ENCODE data around the gene LRP1-AS. TPM values are rescaled to one million over a fixed set of nuclear protein-coding genes. Genes with fewer than 3 reads are reported as not detected.

Gene LRP1-AS
- total RNA-seq, 1 experiment from 2014 or later, result not detected

- ChIA-PET POLR2A (interaction anchor here (0.5 to 3.9 kb wide), 17 partner anchors 15 to 583 kb away, joined by 3 to 65 read pairs (median 4); partner anchors contain the start of genes LRP1, NAB2, NACA and NEMP1), CTCF (interaction anchor here (0.8 to 5.7 kb wide), 46 partner anchors 10 to 478 kb away, joined by 3 to 270 read pairs (median 9); partner anchors contain the start of genes INHBE, LRP1, LRP1-AS and MYO1A)
- peaks cover 36% of the 10 kb centered on the region for H3K4me1 Mint-ChIP-seq
- no peaks in the 10 kb centered on the region for H3K27me3 Mint-ChIP-seq (ENCODE audit: low read depth)
- peaks cover 2% of the 10 kb centered on the region; the same call in 1 of the 2 replicates for H3K36me3 Mint-ChIP-seq
- peak overlapping the region; percentile 32 for H3K4me3 Mint-ChIP-seq
- ATAC-seq (no peak), DNase-seq (ENCODE audit: low spot score) (no peak)
- H3K27ac Mint-ChIP-seq, result no peak overlapping the region; the same call in 1 of the 2 replicates
- H3K9me3 Mint-ChIP-seq, result no peaks in the 10 kb centered on the region
- TF ChIP-seq, protein P1, sequence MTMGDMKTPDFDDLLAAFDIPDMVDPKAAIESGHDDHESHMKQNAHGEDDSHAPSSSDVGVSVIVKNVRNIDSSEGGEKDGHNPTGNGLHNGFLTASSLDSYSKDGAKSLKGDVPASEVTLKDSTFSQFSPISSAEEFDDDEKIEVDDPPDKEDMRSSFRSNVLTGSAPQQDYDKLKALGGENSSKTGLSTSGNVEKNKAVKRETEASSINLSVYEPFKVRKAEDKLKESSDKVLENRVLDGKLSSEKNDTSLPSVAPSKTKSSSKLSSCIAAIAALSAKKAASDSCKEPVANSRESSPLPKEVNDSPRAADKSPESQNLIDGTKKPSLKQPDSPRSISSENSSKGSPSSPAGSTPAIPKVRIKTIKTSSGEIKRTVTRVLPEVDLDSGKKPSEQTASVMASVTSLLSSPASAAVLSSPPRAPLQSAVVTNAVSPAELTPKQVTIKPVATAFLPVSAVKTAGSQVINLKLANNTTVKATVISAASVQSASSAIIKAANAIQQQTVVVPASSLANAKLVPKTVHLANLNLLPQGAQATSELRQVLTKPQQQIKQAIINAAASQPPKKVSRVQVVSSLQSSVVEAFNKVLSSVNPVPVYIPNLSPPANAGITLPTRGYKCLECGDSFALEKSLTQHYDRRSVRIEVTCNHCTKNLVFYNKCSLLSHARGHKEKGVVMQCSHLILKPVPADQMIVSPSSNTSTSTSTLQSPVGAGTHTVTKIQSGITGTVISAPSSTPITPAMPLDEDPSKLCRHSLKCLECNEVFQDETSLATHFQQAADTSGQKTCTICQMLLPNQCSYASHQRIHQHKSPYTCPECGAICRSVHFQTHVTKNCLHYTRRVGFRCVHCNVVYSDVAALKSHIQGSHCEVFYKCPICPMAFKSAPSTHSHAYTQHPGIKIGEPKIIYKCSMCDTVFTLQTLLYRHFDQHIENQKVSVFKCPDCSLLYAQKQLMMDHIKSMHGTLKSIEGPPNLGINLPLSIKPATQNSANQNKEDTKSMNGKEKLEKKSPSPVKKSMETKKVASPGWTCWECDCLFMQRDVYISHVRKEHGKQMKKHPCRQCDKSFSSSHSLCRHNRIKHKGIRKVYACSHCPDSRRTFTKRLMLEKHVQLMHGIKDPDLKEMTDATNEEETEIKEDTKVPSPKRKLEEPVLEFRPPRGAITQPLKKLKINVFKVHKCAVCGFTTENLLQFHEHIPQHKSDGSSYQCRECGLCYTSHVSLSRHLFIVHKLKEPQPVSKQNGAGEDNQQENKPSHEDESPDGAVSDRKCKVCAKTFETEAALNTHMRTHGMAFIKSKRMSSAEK (CRISPR knock-in tag; IDR thresholded peaks at IDR 0.05; ENCODE audit: borderline replicate concordance), result no peak
- TF ChIP-seq CBFB (CRISPR knock-in tag; IDR thresholded peaks at IDR 0.05; ENCODE audit: low read depth) (no peak), ZNF317 (CRISPR knock-in tag; IDR thresholded peaks at IDR 0.05; ENCODE audit: borderline replicate concordance, low read depth) (no peak)
- TF ChIP-seq, protein P2, sequence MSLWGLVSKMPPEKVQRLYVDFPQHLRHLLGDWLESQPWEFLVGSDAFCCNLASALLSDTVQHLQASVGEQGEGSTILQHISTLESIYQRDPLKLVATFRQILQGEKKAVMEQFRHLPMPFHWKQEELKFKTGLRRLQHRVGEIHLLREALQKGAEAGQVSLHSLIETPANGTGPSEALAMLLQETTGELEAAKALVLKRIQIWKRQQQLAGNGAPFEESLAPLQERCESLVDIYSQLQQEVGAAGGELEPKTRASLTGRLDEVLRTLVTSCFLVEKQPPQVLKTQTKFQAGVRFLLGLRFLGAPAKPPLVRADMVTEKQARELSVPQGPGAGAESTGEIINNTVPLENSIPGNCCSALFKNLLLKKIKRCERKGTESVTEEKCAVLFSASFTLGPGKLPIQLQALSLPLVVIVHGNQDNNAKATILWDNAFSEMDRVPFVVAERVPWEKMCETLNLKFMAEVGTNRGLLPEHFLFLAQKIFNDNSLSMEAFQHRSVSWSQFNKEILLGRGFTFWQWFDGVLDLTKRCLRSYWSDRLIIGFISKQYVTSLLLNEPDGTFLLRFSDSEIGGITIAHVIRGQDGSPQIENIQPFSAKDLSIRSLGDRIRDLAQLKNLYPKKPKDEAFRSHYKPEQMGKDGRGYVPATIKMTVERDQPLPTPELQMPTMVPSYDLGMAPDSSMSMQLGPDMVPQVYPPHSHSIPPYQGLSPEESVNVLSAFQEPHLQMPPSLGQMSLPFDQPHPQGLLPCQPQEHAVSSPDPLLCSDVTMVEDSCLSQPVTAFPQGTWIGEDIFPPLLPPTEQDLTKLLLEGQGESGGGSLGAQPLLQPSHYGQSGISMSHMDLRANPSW (CRISPR knock-in tag; conservative IDR thresholded peaks at IDR 0.05; ENCODE audit: low read depth), result no peak
- TF ChIP-seq, protein P3, sequence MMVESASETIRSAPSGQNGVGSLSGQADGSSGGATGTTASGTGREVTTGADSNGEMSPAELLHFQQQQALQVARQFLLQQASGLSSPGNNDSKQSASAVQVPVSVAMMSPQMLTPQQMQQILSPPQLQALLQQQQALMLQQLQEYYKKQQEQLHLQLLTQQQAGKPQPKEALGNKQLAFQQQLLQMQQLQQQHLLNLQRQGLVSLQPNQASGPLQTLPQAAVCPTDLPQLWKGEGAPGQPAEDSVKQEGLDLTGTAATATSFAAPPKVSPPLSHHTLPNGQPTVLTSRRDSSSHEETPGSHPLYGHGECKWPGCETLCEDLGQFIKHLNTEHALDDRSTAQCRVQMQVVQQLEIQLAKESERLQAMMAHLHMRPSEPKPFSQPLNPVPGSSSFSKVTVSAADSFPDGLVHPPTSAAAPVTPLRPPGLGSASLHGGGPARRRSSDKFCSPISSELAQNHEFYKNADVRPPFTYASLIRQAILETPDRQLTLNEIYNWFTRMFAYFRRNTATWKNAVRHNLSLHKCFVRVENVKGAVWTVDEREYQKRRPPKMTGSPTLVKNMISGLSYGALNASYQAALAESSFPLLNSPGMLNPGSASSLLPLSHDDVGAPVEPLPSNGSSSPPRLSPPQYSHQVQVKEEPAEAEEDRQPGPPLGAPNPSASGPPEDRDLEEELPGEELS (CRISPR knock-in tag; IDR thresholded peaks at IDR 0.05), result no peak
Measured at GRCh38 chr12:57112492-57113294, 34.7 kb downstream of the LRP1-AS start.

DNA sequence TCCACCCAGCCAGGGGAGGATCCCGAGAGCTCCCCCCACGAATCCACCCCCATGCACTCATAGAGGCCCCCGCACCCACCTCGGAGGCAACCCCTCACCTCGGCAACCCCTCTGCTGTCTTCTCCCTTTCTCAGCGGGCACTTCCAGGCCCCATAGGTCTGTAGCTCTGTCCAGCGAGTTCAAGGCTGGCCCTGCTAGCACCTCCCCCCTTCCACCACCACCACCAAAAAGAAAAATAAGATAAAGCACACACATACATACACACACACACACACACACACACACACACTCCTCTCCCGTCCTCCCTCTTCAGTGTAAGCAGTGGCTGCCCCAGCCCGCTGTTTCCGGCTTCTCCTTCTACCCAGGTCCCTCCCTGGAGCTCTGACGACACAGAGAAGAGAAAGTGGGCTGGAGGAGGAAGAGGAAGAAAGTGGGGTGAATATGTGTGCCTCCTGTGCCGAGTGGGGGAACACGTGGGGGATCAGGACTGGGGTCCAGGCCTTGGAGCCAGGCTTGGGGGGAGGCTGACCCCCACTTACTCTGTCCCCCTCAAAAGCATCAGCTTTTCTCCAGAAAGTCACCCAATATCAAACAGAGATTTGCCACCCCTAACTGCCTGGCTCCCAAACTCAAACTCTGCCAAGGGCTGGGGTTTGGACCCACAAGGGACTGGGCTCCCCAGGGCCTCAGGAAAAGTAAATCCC is 36.2 kb downstream of the LRP1-AS start, which contains the start of gene STAT6:
TSS of gene STAT6 (minus strand) at position 332 of the 704 bp plus-strand sequence. CDS start 3,084 bp downstream, outside the sequence.
- Mint-ChIP-seq H3K9me3 (no peaks in the 10 kb centered on the region), H3K27ac (peak within 1 kb of the TSS; percentile 98), H3K4me1 (peaks cover 36% of the 10 kb centered on the region), H3K27me3 (ENCODE audit: low read depth) (no peaks in the 10 kb centered on the region), H3K36me3 (peaks cover 5% of the 10 kb centered on the region), H3K4me3 (peak within 1 kb of the TSS; percentile 72)
- CTCF ChIA-PET, result interaction anchor here (0.7 to 5.7 kb wide), 50 partner anchors 9 to 482 kb away, joined by 3 to 270 read pairs (median 9); partner anchors contain the start of genes INHBE, LRP1, LRP1-AS and MYO1A
- DNase-seq (ENCODE audit: low spot score) (peak; percentile 48), ATAC-seq (peak; percentile 8)
- no peak for TF ChIP-seq CREB1 (CRISPR knock-in tag; IDR thresholded peaks at IDR 0.05)
- TF ChIP-seq SP1 (CRISPR knock-in tag; conservative IDR thresholded peaks at IDR 0.05), result no peak
- no peak for TF ChIP-seq ARID4B (CRISPR knock-in tag; IDR thresholded peaks at IDR 0.05; ENCODE audit: borderline replicate concordance)
- no peak for TF ChIP-seq TEAD4 (CRISPR knock-in tag; IDR thresholded peaks at IDR 0.05)
- TF ChIP-seq ZNF138 (CRISPR knock-in tag; conservative IDR thresholded peaks at IDR 0.05), result no peak
- no peak for TF ChIP-seq ZNF263 (CRISPR knock-in tag; IDR thresholded peaks at IDR 0.05; ENCODE audit: low read depth)
- TF ChIP-seq ATF1 (CRISPR knock-in tag; IDR thresholded peaks at IDR 0.05), result no peak
- TF ChIP-seq ATF2 (CRISPR knock-in tag; IDR thresholded peaks at IDR 0.05; ENCODE audit: borderline replicate concordance, low read depth), result no peak
- TF ChIP-seq NR3C1 (CRISPR knock-in tag; conservative IDR thresholded peaks at IDR 0.05; ENCODE audit: low read depth), result no peak
- no peak for TF ChIP-seq FOXK1 (CRISPR knock-in tag; IDR thresholded peaks at IDR 0.05)
- POLR2A ChIA-PET, result interaction anchor here (0.7 to 3.9 kb wide), 18 partner anchors 12 to 922 kb away, joined by 3 to 65 read pairs (median 6); partner anchors contain the start of genes LRP1, NAB2, NEMP1 and SMARCC2

Data from WTC11 (cell line).